IMR-90 (cell line): ENCODE data around the gene GNAI3. TPM values are rescaled to one million over a fixed set of nuclear protein-coding genes. Genes with fewer than 3 reads are reported as not detected.

Experiments used
- ATAC-seq: fragments of 200-7000 bp; cut with Tn5 transposase; 2 replicates; pipeline ENCODE4 v1.9.1; 2020; ENCODE audit warnings: low read depth, mild to moderate bottlenecking, moderate library complexity
- BruUV-seq: library from RNA; stranded (reverse); fragments of 400-500 nt; replicated peaks from 2 replicates; lab custom pipeline; 2021; lab: Mats Ljungman, UMichigan
- CTCF ChIA-PET: fragments of 300-600 bp; formaldehyde crosslinking; extraction: SDS; loops from one replicate; lab custom pipeline; 2021; ENCODE audit warnings: antibody characterized with exemption; lab: Yijun Ruan, JAX
- POLR2A ChIA-PET: fragments of 300-600 bp; sonication (Branson Sonifier 250); formaldehyde crosslinking; loops from one replicate; lab custom pipeline; 2022; ENCODE audit warnings: antibody characterized with exemption; ENCODE audit not compliant: unreplicated experiment; lab: Charles Lee
- DNase-seq: peaks from one replicate; pipeline ENCODE4 v3.0.0; 2013
- H2AFZ ChIP-seq: replicated peaks from 2 replicates; pipeline ENCODE3; 2013; ENCODE audit warnings: low read length, mild to moderate bottlenecking; ENCODE audit not compliant: poor library complexity
- H2AK5ac ChIP-seq: 2 replicates; pipeline ENCODE4 v1.6.1; 2013; ENCODE audit warnings: low read depth, low read length, inconsistent platforms
- H2AK9ac ChIP-seq: replicated peaks from 2 replicates; pipeline ENCODE3; 2013; ENCODE audit warnings: mild to moderate bottlenecking, low read depth, low read length, moderate library complexity; ENCODE audit not compliant: poor library complexity
- H2BK120ac ChIP-seq: 2 replicates; pipeline ENCODE4 v1.6.1; 2013; ENCODE audit warnings: low read depth, low read length, inconsistent platforms
- H2BK15ac ChIP-seq: 3 replicates; pipeline ENCODE4 v1.6.1; 2013; ENCODE audit warnings: low read depth, low read length, inconsistent platforms
- H2BK20ac ChIP-seq: 2 replicates; pipeline ENCODE4 v1.6.1; 2013; ENCODE audit warnings: low read depth, mild to moderate bottlenecking, inconsistent platforms, low read length, moderate library complexity
- H2BK5ac ChIP-seq: 2 replicates; pipeline ENCODE4 v1.6.1; 2013; ENCODE audit warnings: mild to moderate bottlenecking, low read depth, low read length, inconsistent platforms; ENCODE audit not compliant: poor library complexity, severe bottlenecking
- H3K14ac ChIP-seq: replicated peaks from 2 replicates; pipeline ENCODE4 v1.6.1; 2013; ENCODE audit warnings: low read depth, low read length, inconsistent platforms
- H3K18ac ChIP-seq: 2 replicates; pipeline ENCODE4 v1.6.1; 2013; ENCODE audit warnings: low read depth, low read length, control low read depth
- H3K23ac ChIP-seq: 2 replicates; pipeline ENCODE4 v1.6.1; 2013; ENCODE audit warnings: low read depth, low read length, inconsistent platforms
- H3K27ac ChIP-seq: 2 replicates; pipeline ENCODE4 v1.5.1; 2013; ENCODE audit warnings: mild to moderate bottlenecking, control low read depth, low read length; ENCODE audit not compliant: insufficient read depth
- H3K27me3 ChIP-seq: 2 replicates; pipeline ENCODE4 v1.6.1; 2013; ENCODE audit warnings: low read length; ENCODE audit not compliant: control insufficient read depth, insufficient read depth
- H3K36me3 ChIP-seq: 2 replicates; pipeline ENCODE4 v1.6.1; 2013; ENCODE audit warnings: low read length, mixed read lengths; ENCODE audit not compliant: control insufficient read depth, insufficient read depth
- H3K4ac ChIP-seq: 2 replicates; pipeline ENCODE4 v1.6.1; 2013; ENCODE audit warnings: low read depth, low read length, inconsistent platforms
- H3K4me1 ChIP-seq: 2 replicates; pipeline ENCODE4 v1.6.1; 2013; ENCODE audit warnings: low read length, mixed read lengths; ENCODE audit not compliant: control insufficient read depth, insufficient read depth
- H3K4me2 ChIP-seq: 2 replicates; pipeline ENCODE4 v1.6.1; 2013; ENCODE audit warnings: low read depth, mild to moderate bottlenecking, control low read depth, low read length, moderate library complexity
- H3K4me3 ChIP-seq: 2 replicates; pipeline ENCODE4 v1.5.1; 2013; ENCODE audit warnings: low read depth, mild to moderate bottlenecking, control low read depth, low read length, moderate library complexity; ENCODE audit not compliant: insufficient read depth
- H3K56ac ChIP-seq: 2 replicates; pipeline ENCODE4 v1.6.1; 2013; ENCODE audit warnings: low read length, inconsistent platforms; ENCODE audit not compliant: insufficient read depth; ENCODE audit errors: extremely low read depth
- H3K79me1 ChIP-seq, 2 experiments: 2 replicates each; pipeline ENCODE4 v1.6.1; 2013; ENCODE audit warnings: low read length in 2 of 2, inconsistent platforms in 1 of 2, low read depth in 1 of 2
- H3K9ac ChIP-seq: 2 replicates; pipeline ENCODE4 v1.6.1; 2013; ENCODE audit warnings: low read depth, low read length, control low read depth
- H3K9me1 ChIP-seq: 2 replicates; pipeline ENCODE4 v1.6.1; 2013; ENCODE audit warnings: low read length, inconsistent platforms; ENCODE audit not compliant: insufficient read depth
- H3K9me3 ChIP-seq: 2 replicates; pipeline ENCODE4 v1.6.1; 2013; ENCODE audit warnings: low read length; ENCODE audit not compliant: control insufficient read depth, insufficient read depth
- H4K20me1 ChIP-seq: 2 replicates; pipeline ENCODE4 v1.6.1; 2013; ENCODE audit warnings: low read length, inconsistent platforms; ENCODE audit not compliant: insufficient read depth
- H4K5ac ChIP-seq: 2 replicates; pipeline ENCODE4 v1.6.1; 2013; ENCODE audit warnings: mild to moderate bottlenecking, low read depth, low read length, control low read depth
- H4K8ac ChIP-seq, 2 experiments: 2 replicates each; pipeline ENCODE4 v1.6.1; 2013; ENCODE audit warnings: low read depth in 2 of 2, low read length in 2 of 2, control low read depth in 1 of 2, inconsistent platforms in 1 of 2
- H4K91ac ChIP-seq: 2 replicates; pipeline ENCODE4 v1.6.1; 2013; ENCODE audit warnings: low read depth, low read length, inconsistent platforms; ENCODE audit not compliant: insufficient read depth
- BHLHE40 ChIP-seq: fragments of 150-350 bp; IDR thresholded peaks from 2 replicates; pipeline ENCODE4 v1.6.1; 2016; ENCODE audit warnings: mild to moderate bottlenecking, low read depth, low read length
- CEBPB ChIP-seq: IDR thresholded peaks from 2 replicates; pipeline ENCODE4 v1.6.1; 2012; ENCODE audit warnings: low read depth, low read length, improper control_type of control experiment
- CHD1 ChIP-seq: IDR thresholded peaks from 2 replicates; pipeline ENCODE4 v1.6.1; 2012; ENCODE audit warnings: low read depth, low read length, improper control_type of control experiment
- FOS ChIP-seq: fragments of 150-350 bp; IDR thresholded peaks from 2 replicates; pipeline ENCODE4 v1.6.1; 2016; ENCODE audit warnings: low read depth, low read length
- MAFK ChIP-seq: IDR thresholded peaks from 2 replicates; pipeline ENCODE4 v1.6.1; 2012; ENCODE audit warnings: low read depth, low read length, improper control_type of control experiment
- MAZ ChIP-seq: IDR thresholded peaks from 2 replicates; pipeline ENCODE4 v1.6.1; 2012; ENCODE audit warnings: low read depth, mild to moderate bottlenecking, low read length, improper control_type of control experiment, moderate library complexity, borderline replicate concordance
- MXI1 ChIP-seq: IDR thresholded peaks from 2 replicates; pipeline ENCODE4 v1.6.1; 2012; ENCODE audit warnings: low read depth, mild to moderate bottlenecking, low read length, moderate library complexity, borderline replicate concordance
- NFE2L2 ChIP-seq: fragments of 150-350 bp; IDR thresholded peaks from 2 replicates; pipeline ENCODE4 v1.6.1; 2016; ENCODE audit warnings: low read depth, mild to moderate bottlenecking, low read length
- POLR2A ChIP-seq: IDR thresholded peaks from 2 replicates; pipeline ENCODE4 v1.6.1; 2012; ENCODE audit warnings: mild to moderate bottlenecking, low read depth, low read length
- RAD21 ChIP-seq: IDR thresholded peaks from 2 replicates; pipeline ENCODE4 v1.6.1; 2012; ENCODE audit warnings: low read length, improper control_type of control experiment
- RCOR1 ChIP-seq: IDR thresholded peaks from 2 replicates; pipeline ENCODE4 v1.6.1; 2012; ENCODE audit warnings: mild to moderate bottlenecking, low read length, improper control_type of control experiment; ENCODE audit not compliant: insufficient replicate concordance
- RFX5 ChIP-seq: IDR thresholded peaks from 2 replicates; pipeline ENCODE4 v1.8.0; 2012; ENCODE audit warnings: low read depth, mild to moderate bottlenecking, low read length, moderate library complexity
- SMC3 ChIP-seq: fragments of 150-350 bp; IDR thresholded peaks from 2 replicates; pipeline ENCODE4 v1.6.1; 2016; ENCODE audit warnings: low read depth, mild to moderate bottlenecking, antibody characterized with exemption, low read length, moderate library complexity
- WGBS, 2 experiments: methylation state at CpG; one replicate each; pipeline versions ENCODE4 v1.1.5 to v1.1.7; 2013; ENCODE audit warnings: missing lambda C conversion rate in 2 of 2; ENCODE audit not compliant: insufficient read length in 1 of 2; ENCODE audit errors: extremely low coverage in 2 of 2; 5-methylcytosine and 5-hydroxymethylcytosine counted together
- dilution Hi-C: fragments of 300-500 bp; cut with HindIII; formaldehyde crosslinking; loops from one replicate; pipeline ENCODE4 v1.14.3; 2018; ENCODE audit warnings: low sequenced_read_pairs; ENCODE audit not compliant: unreplicated experiment
- in situ Hi-C: fragments of 300-500 bp; cut with MboI; formaldehyde crosslinking; loops from 3 replicates; pipeline ENCODE4 v1.14.3; 2019; ENCODE audit warnings: low sequenced_read_pairs, inconsistent platforms, mixed read lengths
- intact Hi-C: fragments of 100-400 bp; cut with micrococcal nuclease; formaldehyde crosslinking; loops from 2 replicates; pipeline ENCODE4 v1.10.0; 2022
- polyA plus RNA-seq, 3 experiments: library from polyadenylated mRNA; depleted of rRNA; stranded (reverse); fragments of >200 nt; gene quantifications; 2 replicates each; pipeline ENCODE4 v1.2.3, GENCODE V29; 2012; ENCODE audit warnings: low replicate concordance in 1 of 3
- total RNA-seq: library from RNA; depleted of rRNA; stranded (reverse); fragments of >200 nt; gene quantifications from 2 replicates; pipeline ENCODE4 v1.2.3, GENCODE V29; 2012
- TF ChIP-seq, protein P1 (sequence below): fragments of 150-350 bp; IDR thresholded peaks from 2 replicates; pipeline ENCODE4 v1.6.1; 2017; ENCODE audit warnings: mild to moderate bottlenecking, antibody characterized with exemption, low read length, low read depth
- TF ChIP-seq, protein P2 (sequence below): fragments of 150-350 bp; IDR thresholded peaks from 2 replicates; pipeline ENCODE4 v1.6.1; 2016; ENCODE audit warnings: low read depth, mild to moderate bottlenecking, low read length, moderate library complexity, borderline replicate concordance
- TF ChIP-seq, protein P3 (sequence below): conservative IDR thresholded peaks from 2 replicates; pipeline ENCODE4 v1.5.1; 2012; ENCODE audit warnings: mild to moderate bottlenecking, low read depth, low read length, improper control_type of control experiment

GNAI3 gene
- total and polyA plus RNA-seq, 2 of the 4 experiments (the other 2 are of a cell fraction) = 5.9 to 14.9 TPM

DNA sequence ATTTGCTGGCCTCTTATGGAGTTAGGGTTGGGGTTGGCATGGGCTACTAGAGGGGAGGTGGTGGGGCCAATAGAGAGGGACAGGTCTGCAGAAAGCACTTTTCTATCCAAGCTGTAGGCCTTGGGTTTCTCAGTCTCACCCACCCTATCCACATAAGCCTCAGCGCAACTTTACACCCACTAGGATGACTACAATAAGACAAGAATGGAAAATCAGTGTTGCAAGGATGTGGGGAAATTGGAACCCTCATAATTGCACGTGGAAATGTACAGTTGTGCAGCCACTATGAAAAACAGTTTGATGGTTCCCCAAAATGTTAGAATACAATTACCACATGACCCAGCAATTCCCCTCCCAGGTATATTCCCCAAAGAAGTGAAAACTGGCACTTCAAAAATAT lies 93.4 kb downstream of the GNAI3 start:
- Histone ChIP-seq H2AFZ (no peak overlapping the region), H3K18ac (no peak overlapping the region), H3K14ac (no peak overlapping the region), H3K9me1 (peaks cover 4% of the 10 kb centered on the region), H3K79me1 (no peaks in the 10 kb centered on the region), H3K56ac (no peak overlapping the region), H2AK5ac (peak overlapping the region; percentile 38; the same call in 1 of the 2 replicates), H3K27ac (no peak overlapping the region), H4K5ac (no peak overlapping the region), H3K4me1 (peaks cover 11% of the 10 kb centered on the region), H4K91ac (no peak overlapping the region), H3K4me3 (no peak overlapping the region), H3K36me3 (no peaks in the 10 kb centered on the region), H3K9me3 (no peaks in the 10 kb centered on the region; the same call in 1 of the 2 replicates), H4K20me1 (no peaks in the 10 kb centered on the region), H4K8ac (no peak overlapping the region), H3K4ac (no peak overlapping the region), H3K9ac (no peak overlapping the region), H2AK9ac (no peak overlapping the region), H2BK15ac (no peak overlapping the region), H2BK120ac (no peak overlapping the region), H3K27me3 (no peaks in the 10 kb centered on the region), H3K4me2 (no peak overlapping the region), H2BK5ac (no peak overlapping the region), H3K23ac (no peak overlapping the region), H2BK20ac (no peak overlapping the region)
- ChIA-PET POLR2A (no interaction called here), CTCF (interaction anchor here (3.8 to 3.9 kb wide), 2 partner anchors 95 to 132 kb away, joined by 30 to 63 read pairs; no protein-coding TSS in a partner anchor)
- dilution Hi-C loops = no loop called here
- intact Hi-C loops = no loop called here
- BruUV-seq = no TSS peak
- TF ChIP-seq MAZ = no peak
- no peak for TF ChIP-seq POLR2A
- TF ChIP-seq BHLHE40 = no peak
- no peak for TF ChIP-seq RAD21
- TF ChIP-seq CHD1 = no peak
- TF ChIP-seq, protein P1, sequence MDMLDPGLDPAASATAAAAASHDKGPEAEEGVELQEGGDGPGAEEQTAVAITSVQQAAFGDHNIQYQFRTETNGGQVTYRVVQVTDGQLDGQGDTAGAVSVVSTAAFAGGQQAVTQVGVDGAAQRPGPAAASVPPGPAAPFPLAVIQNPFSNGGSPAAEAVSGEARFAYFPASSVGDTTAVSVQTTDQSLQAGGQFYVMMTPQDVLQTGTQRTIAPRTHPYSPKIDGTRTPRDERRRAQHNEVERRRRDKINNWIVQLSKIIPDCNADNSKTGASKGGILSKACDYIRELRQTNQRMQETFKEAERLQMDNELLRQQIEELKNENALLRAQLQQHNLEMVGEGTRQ = no peak
- no peak for TF ChIP-seq MAFK
- no peak for TF ChIP-seq MXI1
- no peak for TF ChIP-seq FOS
- TF ChIP-seq, protein P2, sequence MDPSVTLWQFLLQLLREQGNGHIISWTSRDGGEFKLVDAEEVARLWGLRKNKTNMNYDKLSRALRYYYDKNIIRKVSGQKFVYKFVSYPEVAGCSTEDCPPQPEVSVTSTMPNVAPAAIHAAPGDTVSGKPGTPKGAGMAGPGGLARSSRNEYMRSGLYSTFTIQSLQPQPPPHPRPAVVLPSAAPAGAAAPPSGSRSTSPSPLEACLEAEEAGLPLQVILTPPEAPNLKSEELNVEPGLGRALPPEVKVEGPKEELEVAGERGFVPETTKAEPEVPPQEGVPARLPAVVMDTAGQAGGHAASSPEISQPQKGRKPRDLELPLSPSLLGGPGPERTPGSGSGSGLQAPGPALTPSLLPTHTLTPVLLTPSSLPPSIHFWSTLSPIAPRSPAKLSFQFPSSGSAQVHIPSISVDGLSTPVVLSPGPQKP = no peak
- TF ChIP-seq CEBPB = no peak
- TF ChIP-seq, protein P3, sequence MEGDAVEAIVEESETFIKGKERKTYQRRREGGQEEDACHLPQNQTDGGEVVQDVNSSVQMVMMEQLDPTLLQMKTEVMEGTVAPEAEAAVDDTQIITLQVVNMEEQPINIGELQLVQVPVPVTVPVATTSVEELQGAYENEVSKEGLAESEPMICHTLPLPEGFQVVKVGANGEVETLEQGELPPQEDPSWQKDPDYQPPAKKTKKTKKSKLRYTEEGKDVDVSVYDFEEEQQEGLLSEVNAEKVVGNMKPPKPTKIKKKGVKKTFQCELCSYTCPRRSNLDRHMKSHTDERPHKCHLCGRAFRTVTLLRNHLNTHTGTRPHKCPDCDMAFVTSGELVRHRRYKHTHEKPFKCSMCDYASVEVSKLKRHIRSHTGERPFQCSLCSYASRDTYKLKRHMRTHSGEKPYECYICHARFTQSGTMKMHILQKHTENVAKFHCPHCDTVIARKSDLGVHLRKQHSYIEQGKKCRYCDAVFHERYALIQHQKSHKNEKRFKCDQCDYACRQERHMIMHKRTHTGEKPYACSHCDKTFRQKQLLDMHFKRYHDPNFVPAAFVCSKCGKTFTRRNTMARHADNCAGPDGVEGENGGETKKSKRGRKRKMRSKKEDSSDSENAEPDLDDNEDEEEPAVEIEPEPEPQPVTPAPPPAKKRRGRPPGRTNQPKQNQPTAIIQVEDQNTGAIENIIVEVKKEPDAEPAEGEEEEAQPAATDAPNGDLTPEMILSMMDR = no peak
- TF ChIP-seq NFE2L2 = no peak
- no peak for TF ChIP-seq SMC3
- no peak for TF ChIP-seq RCOR1
- no peak for TF ChIP-seq RFX5
- no peak for ATAC-seq
- DNase-seq = no peak
- in situ Hi-C loops = loop anchor here (5.0 to 10.0 kb wide), 3 partner anchors 130 to 340 kb away; partner anchors contain the start of genes AHCYL1 and CSF1
- WGBS, 2 experiments = no CpG with 5 or more reads among the region's 2 CpGs
